GM21381 (cell line): ENCODE measurements around the gene KDELR1.
A peak's percentile ranks its signal among the peaks of the same experiment; 100 is the strongest.

Experiments used
- ATAC-seq: cut with Tn5 transposase; IDR thresholded peaks from one replicate; pipeline ENCODE4 v1.9.1; 2021; ENCODE audit warnings: mild to moderate bottlenecking, moderate library complexity; ENCODE audit not compliant: unreplicated experiment

The KDELR1 gene

DNA sequence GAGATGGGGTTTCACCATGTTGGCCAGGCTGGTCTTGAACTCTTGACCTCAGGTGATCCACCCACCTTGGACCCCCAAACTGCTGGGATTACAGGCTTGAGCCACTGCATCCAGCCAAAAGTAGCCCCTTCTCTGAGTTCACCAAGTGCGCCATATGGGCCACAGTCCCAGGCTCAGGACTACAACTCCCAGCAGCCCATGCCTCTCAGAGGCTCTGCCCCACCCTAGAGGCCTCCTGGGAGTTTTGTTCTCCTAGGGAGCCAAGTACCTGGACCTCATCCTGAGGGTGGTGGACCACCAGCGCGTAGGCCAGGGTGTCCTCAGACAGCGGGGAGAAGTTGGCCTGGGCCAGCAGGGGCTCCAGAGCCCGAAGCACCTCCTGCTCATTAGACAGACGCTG, 46.5 kb downstream of the KDELR1 start:
- no peak for ATAC-seq

DNA sequence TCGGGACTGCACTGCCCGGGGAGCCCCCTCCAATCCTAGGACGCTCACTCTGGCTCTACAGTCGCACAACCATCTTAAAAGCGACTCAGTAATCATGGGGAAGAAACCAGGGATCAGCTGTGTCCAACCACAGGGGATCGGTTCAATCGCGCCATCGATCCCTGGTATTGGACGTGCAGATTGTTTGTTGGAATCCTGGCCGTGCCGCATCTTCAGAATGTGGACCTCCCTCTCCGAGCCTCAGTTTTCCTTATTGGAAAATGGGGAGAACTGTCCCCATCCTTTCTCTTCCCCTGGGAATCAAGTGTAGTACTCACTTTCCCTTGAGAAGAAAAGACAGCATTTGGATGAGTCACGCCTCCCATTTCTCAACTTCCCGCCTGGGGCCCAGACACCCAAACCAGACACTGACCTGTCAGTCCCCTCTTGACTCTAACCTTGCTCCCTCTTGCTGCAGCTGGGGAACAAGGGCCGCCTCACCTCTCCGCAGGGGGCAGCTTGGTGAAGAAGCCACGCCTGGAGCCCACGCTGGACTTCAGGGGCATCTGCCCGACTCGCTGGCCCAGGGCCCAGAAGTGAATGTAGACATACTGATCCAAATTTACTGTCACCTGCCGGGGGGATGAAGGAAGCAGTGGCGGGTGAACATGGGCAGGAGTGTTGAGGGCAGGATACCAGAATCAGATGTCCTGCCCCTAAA, 48.4 kb downstream of the KDELR1 start:
- no peak for ATAC-seq

DNA sequence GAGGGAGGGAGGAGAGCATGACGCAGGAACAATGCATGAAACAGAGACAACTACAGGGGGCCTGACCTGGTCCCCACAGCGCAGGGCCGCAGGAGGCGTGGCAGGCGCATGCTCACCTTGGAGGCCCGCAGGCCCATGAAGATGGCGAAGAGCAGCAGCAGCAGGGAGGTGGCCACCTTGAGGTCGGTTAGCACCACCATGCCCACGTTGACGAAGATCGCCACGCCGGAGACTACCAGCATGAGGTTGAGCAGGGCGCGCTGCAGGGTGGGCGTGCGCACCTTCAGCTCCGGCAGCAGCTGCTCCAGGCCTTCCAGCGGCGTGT, 49.0 kb downstream of the KDELR1 start:
- ATAC-seq, result no peak

DNA sequence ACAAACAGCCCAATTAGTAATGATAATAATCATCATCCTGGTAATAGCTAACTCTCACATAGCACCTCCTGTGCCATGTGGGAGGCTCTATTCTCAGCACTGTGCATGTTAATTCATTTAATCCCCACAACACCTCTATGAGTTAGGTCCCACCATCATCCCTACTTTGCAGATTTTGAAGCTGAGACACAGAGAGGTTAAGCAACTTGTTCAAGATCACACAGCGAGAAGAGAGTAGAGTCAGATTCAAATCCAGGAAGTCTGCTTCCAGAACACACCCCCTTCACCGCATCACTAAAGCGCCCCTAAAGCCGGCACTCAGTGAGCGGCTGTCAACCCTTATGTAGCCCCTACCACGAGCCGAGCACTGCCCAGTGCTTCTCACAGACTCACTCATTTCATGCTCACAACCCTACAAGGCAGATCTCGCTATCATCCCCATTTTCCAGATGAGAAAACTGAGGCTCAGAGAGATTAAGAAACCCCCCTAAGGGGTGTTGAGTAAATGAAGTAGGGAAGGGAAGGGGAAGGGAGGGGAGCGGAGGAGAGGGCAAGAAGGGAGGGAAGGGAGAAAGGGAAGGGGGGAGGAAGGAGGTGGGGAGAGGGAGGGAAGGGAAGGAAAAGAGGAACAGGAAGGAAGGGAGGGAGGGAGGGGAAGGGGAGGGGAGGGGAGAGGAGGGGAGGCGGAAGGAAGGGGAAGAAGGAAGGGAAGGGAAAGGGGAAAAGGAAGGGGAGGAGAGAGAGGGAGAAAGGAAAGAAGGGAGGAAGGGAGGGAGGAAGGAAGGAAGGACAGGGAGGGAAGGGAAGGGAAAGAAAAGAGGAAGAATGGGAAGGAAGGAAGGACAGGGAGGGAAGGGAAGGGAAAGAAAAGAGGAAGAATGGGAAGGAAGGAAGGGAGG, 49.6 kb downstream of the KDELR1 start:
- ATAC-seq, result no peak

DNA sequence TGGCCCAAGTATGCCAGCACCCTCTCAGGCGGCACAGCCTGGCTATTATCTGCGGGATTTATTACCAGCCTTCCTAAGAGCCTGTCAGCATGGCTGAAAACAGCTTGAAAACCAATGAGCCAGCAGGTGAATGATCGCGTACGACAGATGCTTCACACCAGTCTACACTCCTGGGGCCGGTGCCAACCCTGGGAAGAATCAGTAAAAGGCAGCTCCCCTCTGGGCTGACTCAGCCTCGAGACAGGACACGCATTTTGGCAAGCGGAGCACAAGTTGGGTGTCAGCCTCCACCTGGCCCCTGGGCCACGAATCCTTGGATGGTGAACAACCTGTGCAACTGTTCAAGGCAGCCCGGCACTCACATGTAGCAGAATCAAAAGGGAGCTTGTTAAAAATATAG, 50.4 kb downstream of the KDELR1 start:
- ATAC-seq, result no peak

DNA sequence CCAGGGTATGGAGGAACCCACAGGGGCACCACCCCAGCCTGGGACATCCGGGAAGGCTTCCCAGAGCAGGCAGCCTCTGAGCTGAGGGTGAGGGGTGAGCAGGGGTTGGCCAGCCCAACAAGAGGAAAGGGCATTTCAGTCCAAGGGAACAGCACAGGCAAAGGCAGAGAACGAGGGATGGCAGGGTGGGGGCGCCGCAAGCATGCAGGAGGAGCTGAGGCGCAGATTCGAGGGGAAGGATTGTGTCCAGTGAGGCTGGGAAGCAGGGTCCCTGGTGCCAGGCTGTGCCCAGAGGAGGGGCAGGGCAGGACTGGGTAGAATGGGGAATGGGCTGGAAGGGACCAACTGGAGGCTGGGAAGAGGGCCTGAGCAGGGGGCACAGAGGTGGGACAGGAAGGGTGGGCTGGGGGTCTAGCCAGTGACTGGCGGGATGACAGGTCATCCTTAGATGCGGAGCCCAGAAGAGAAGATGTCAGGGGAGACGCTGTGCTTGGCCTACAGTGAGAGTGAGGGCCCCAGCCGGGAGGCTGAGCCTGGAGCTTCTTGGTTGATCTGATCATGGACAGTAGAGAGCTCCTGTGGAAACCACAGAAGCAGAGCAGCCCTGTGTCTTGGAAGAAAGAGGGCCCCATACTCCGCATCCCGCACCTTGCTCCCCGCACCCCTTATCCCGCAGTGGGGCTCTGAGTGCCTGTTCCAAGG, 52.4 kb downstream of the KDELR1 start:
- no peak for ATAC-seq

DNA sequence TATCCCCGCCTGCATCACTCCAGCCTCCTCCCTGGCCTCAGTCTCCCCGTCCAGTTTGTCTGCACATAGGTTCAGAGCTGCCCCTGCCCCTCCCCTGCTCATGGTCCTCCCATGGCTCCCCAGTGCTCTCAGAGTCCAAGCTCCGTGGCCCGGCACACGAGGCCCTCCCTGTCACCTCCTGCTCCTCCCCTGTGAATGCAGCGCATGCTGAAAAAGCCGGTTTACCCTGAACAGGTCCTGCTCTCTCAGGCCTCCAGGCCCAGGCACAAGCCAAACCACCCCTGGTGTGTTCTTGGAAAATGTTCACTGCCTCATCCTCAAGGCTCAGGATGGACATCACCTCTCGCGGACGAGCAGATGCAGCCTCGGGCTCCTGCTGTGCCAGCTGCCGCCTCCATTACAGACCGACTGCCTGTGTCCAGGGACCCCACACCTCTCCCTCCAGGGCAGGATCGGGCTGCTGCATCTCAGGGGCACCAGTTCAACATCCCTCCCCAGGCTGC, 53.0 kb downstream of the KDELR1 start:
- no peak for ATAC-seq

DNA sequence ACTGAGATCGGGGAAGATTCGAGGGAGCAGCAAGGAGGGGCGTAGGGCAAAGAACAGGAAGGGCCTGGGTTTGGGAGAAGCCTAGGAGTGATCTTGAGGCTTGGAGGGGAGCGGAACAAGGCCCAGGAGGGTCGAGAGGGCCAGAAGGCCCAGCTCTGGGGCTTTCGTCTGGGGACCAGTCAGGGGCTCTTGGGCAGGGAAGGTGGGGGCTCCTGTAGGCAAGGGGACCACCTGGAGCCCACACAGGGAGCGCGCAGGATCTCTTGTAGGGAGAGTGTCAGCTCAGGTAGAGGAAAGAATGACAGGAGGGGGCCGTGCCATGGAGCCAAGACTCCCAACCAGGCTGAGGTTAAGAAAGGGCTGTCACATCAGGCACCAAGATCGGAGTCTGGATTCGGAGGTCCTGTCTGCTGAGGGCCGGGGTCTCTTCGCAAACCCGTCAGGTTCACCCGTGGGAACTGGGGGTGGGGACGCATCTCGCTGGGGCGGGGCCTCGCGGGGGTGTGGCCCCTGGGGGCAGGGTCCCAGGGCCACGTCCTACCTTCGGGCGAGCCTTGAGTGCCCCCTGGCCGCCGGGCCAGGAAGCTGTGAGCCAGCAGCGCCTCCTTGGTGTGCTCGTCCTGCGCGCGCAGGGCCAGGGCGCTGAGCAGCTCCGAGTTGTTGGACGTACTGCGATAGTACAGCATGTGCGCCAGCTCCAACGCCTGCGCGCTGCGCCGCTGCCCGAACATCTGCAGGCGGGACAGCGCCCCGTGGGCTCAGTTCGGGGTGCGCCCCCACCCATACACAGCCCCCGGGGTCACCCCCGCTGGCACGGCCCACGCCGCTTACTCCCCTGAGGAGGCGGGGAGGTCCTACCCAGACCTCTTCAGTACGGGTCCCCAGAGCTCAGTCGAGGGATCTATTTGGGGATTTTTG, 57.6 kb downstream of the KDELR1 start:
- peak; percentile 45 for ATAC-seq

DNA sequence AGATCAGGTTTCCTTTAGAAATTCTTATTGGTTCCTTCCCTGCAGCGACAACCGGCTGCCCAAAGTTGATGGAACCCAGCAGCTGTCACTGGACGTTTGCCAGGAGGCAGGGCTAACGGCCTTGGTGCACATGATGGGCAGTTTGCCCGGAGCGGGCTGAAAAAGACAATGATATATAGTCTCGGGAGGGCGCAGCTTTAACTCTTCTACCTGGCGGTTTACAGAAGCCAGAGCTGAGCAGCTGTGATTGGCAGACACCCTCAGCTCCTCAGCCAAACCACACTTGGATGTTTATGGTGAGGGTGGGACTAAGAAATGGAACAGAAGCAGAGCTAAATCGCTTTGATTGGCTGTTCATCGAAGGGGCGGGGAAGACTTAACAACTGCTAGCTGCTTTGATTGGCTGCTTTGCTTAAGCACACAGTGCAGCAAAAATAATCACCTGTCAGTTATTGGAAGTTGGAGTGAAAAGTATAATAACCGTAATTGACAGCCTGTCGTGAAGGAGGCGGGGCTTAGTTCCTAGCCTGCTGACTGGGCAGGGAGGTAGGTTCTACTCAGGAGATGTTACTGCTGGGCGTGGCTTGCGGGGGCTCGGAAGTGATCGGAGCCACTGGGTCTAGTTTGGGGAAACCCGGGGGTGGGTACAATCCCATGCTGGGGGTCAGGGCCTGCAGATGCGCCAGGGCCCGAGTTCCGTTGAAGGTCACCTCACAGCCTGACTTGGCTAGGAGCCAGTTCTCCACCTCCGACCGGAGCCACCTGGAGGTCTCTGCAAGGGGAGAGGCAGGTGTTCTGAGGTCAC, 58.5 kb downstream of the KDELR1 start:
- peak; percentile 56 for ATAC-seq
